OCI-LY1 (cell line): ENCODE results near the gene STK4.

Experiments
- H2AFZ ChIP-seq: fragments of 200-600 bp; sonication (generic), shearing (Covaris generic); 2 replicates; pipeline ENCODE4 v1.6.0; 2014; ENCODE audit warnings: antibody characterized with exemption, mild to moderate bottlenecking, low read length
- H3F3A ChIP-seq: fragments of 200-600 bp; sonication (generic), shearing (Covaris generic); 2 replicates; pipeline ENCODE4 v1.6.0; 2014; ENCODE audit warnings: mild to moderate bottlenecking, antibody characterized with exemption, low read length, moderate library complexity; ENCODE audit not compliant: insufficient read depth
- H3K27ac ChIP-seq: fragments of 200-600 bp; sonication (generic); 2 replicates; pipeline ENCODE4 v1.5.1; 2014; ENCODE audit warnings: low read length, mixed run types, mild to moderate bottlenecking, low read depth; ENCODE audit not compliant: poor library complexity, severe bottlenecking
- H3K27me3 ChIP-seq: fragments of 200-600 bp; sonication (generic); 2 replicates; pipeline ENCODE4 v1.6.0; 2014; ENCODE audit warnings: antibody characterized with exemption, mild to moderate bottlenecking, low read length, moderate library complexity; ENCODE audit not compliant: insufficient read depth
- H3K36me3 ChIP-seq: fragments of 200-600 bp; sonication (generic); 2 replicates; pipeline ENCODE4 v1.6.1; 2014; ENCODE audit warnings: mild to moderate bottlenecking, antibody characterized with exemption, low read length, moderate library complexity, mixed read lengths; ENCODE audit not compliant: insufficient read depth
- H3K4me1 ChIP-seq: fragments of 200-600 bp; sonication (generic); 2 replicates; pipeline ENCODE4 v1.5.1; 2014; ENCODE audit warnings: mild to moderate bottlenecking, low read length, moderate library complexity; ENCODE audit not compliant: insufficient read depth, severe bottlenecking
- H3K4me2 ChIP-seq: fragments of 200-600 bp; sonication (generic), shearing (Covaris generic); 2 replicates; pipeline ENCODE4 v1.6.1; 2014; ENCODE audit warnings: low read length
- H3K4me3 ChIP-seq: fragments of 200-600 bp; sonication (generic); 2 replicates; pipeline ENCODE4 v1.5.1; 2014; ENCODE audit warnings: low read length, low read depth, mild to moderate bottlenecking, mixed read lengths; ENCODE audit not compliant: poor library complexity, severe bottlenecking
- H3K79me2 ChIP-seq: fragments of 200-600 bp; shearing (Covaris generic); 2 replicates; pipeline ENCODE4 v1.6.1; 2016; ENCODE audit warnings: mixed run types, low read length, mixed read lengths; ENCODE audit not compliant: insufficient read depth
- H3K9ac ChIP-seq: fragments of 200-600 bp; sonication (generic), shearing (Covaris generic); 2 replicates; pipeline ENCODE4 v1.6.1; 2014; ENCODE audit warnings: mild to moderate bottlenecking, low read length, mixed read lengths
- H3K9me2 ChIP-seq: fragments of 200-600 bp; sonication (generic), shearing (Covaris generic); 2 replicates; pipeline ENCODE4 v1.6.1; 2014; ENCODE audit warnings: low read depth, mild to moderate bottlenecking, low read length, mixed read lengths
- H3K9me3 ChIP-seq: fragments of 200-600 bp; shearing (Covaris generic); 2 replicates; pipeline ENCODE4 v1.6.1; 2014; ENCODE audit warnings: low read length, mixed read lengths
- H4K20me1 ChIP-seq: fragments of 200-600 bp; sonication (generic), shearing (Covaris generic); 2 replicates; pipeline ENCODE4 v1.6.0; 2016; ENCODE audit warnings: mild to moderate bottlenecking, low read length; ENCODE audit not compliant: insufficient read depth
- CTCF ChIP-seq: fragments of 200-600 bp; sonication (generic), shearing (Covaris generic); IDR thresholded peaks from 2 replicates; pipeline ENCODE4 v1.5.1; 2017; ENCODE audit warnings: mild to moderate bottlenecking, antibody characterized with exemption, low read length, moderate library complexity, mixed read lengths
- EZH2 ChIP-seq: fragments of 200-600 bp; sonication (generic), shearing (Covaris generic); IDR thresholded peaks from 2 replicates; pipeline ENCODE4 v1.8.0; 2017; ENCODE audit warnings: borderline replicate concordance, mixed run types, mild to moderate bottlenecking, antibody characterized with exemption, low read length, moderate library complexity, mixed read lengths

STK4 gene

DNA sequence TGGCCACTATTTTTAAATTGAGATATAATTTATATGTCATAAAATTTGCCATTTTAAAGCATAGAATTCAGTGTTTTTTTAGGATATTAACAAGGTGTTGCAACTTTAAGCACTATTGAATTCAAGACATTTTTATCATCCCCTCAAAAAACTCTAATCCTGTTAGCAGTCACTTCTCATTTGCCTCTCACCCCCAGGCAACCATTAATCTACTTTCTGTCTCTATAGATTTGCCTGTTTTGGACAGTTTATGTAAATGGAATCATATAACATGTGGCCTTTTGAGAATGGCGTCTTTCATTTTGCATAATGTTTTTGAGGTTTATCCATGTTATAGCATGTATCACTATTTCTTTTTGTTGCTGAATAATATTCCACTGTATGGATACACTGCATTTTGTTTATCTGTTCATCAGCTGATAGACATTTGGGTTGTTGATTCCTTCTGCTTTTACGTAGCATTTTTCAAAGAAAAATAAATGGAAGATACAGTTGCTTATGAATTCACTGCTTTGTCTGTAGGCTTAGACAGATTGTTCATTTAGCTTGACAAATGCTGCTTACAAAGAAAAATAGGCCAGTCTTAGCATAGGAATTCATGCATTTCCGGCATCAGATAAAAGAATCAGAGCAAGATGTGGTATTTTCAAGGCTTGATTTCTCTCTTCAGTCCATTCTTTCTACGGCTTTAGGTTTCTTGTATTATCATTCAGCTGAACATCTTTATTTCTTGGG is 52.9 kb downstream of the STK4 start:
- Histone ChIP-seq H2AFZ (no peak overlapping the region), H3K9me2 (no peaks in the 10 kb centered on the region), H3K27ac (no peak overlapping the region), H4K20me1 (no peaks in the 10 kb centered on the region), H3K4me3 (no peak overlapping the region), H3K79me2 (peaks cover 7% of the 10 kb centered on the region; the same call in 1 of the 2 replicates), H3K27me3 (no peaks in the 10 kb centered on the region), H3K4me1 (no peaks in the 10 kb centered on the region), H3K36me3 (peaks cover 85% of the 10 kb centered on the region), H3K4me2 (no peak overlapping the region), H3F3A (no peaks in the 10 kb centered on the region), H3K9ac (no peak overlapping the region), H3K9me3 (no peaks in the 10 kb centered on the region)
- TF ChIP-seq CTCF (no peak), EZH2 (no peak)

GRCh38 chr20:45019762-45020123 is 53.4 kb downstream of the STK4 start:
- Histone ChIP-seq H3K27me3 (no peaks in the 10 kb centered on the region), H3K4me2 (no peak overlapping the region), H3F3A (no peaks in the 10 kb centered on the region), H3K4me3 (no peak overlapping the region), H3K4me1 (no peaks in the 10 kb centered on the region), H3K9ac (no peak overlapping the region), H3K27ac (peak overlapping the region; percentile 6), H3K9me2 (no peaks in the 10 kb centered on the region), H3K9me3 (no peaks in the 10 kb centered on the region), H4K20me1 (no peaks in the 10 kb centered on the region), H3K36me3 (peaks cover 86% of the 10 kb centered on the region), H3K79me2 (peaks cover 7% of the 10 kb centered on the region; the same call in 1 of the 2 replicates), H2AFZ (no peak overlapping the region)
- TF ChIP-seq EZH2 (no peak), CTCF (no peak)

- peaks cover 7% of the 10 kb centered on the region; the same call in 1 of the 2 replicates for H3K79me2 ChIP-seq
- H3K27ac ChIP-seq, result peak overlapping the region; percentile 6
- no peaks in the 10 kb centered on the region for H3K9me2 ChIP-seq
- no peaks in the 10 kb centered on the region for H3K9me3 ChIP-seq
- H3F3A ChIP-seq, result no peaks in the 10 kb centered on the region
- no peak for TF ChIP-seq CTCF
- TF ChIP-seq EZH2, result no peak
- no peaks in the 10 kb centered on the region for H4K20me1 ChIP-seq
- H3K4me1 ChIP-seq, result no peaks in the 10 kb centered on the region
- no peak overlapping the region for H2AFZ ChIP-seq
- no peak overlapping the region for H3K9ac ChIP-seq
- peaks cover 86% of the 10 kb centered on the region for H3K36me3 ChIP-seq
- H3K4me3 ChIP-seq, result no peak overlapping the region
- no peak overlapping the region for H3K4me2 ChIP-seq
- H3K27me3 ChIP-seq, result no peaks in the 10 kb centered on the region
Measured at GRCh38 chr20:45020236-45020886, 54.0 kb downstream of the STK4 start.
